Measurements from ENCODE around the gene IRF3. TPM values are rescaled to one million over a fixed set of nuclear protein-coding genes. Genes with fewer than 3 reads are reported as not detected.

Gene IRF3
- total RNA-seq, 1 experiment from 2014 or later, result 81.7 TPM

DNA sequence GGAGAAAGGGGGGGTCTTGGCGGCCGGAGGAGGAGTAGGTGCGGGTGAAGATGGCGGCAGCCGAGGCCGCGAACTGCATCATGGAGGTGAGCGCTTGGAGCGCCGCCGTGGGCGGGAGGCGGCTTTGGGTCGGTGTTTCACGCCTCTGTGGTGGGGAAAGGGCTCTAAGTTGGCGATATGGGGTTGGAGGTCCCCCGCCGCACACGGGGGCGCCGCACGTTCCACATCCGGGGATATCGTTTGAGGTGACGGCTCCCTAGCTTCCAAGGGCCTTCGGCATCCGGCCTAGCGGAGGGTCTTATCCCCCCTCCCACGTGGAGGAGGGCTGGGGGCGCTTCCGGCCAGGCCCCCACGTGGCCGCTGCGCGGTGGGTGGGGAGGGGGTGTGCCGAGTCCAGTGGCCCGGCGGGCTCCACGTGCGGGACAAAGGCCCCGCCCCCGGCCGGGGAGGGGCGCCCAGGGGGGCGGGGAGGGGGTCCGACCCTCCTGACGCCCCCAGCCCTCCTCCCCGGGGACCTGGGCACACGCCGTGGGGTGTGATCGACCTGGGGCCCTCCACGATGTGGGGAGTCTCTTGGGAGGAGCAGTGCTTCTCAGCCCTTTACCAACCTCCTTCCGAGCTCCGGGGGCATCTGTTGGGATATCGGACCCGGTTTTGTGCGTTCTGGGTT, 11.7 kb upstream of the IRF3 start, which contains the start of gene PRMT1:
Gene PRMT1, plus strand, starts transcription at position 41 of the 670 bp plus-strand sequence. Its CDS starts 10 bp downstream, at position 51.
- intact Hi-C loops (cut with micrococcal nuclease; ENCODE audit: unreplicated experiment), result loop anchor here (5.0 kb wide), 2 partner anchors 85 to 105 kb away; partner anchors contain the start of gene PRR12
- Histone ChIP-seq H3K9me3 (ENCODE audit: low read depth, low read length, poor library complexity, severe bottlenecking) (no peaks in the 10 kb centered on the region), H3K4me3 (ENCODE audit: low read depth, low read length, poor library complexity, severe bottlenecking) (peak within 1 kb of the TSS; percentile 81), H3K36me3 (ENCODE audit: insufficient read depth, low read length, poor library complexity, severe bottlenecking) (peaks cover 15% of the 10 kb centered on the region), H3K27me3 (replicated peaks; ENCODE audit: insufficient read depth, low read depth, low read length, poor library complexity) (no peaks in the 10 kb centered on the region), H3K27ac (ENCODE audit: low read depth, low read length, poor library complexity, severe bottlenecking) (peak within 1 kb of the TSS; percentile 98), H3K4me1 (ENCODE audit: insufficient read depth, low read length, poor library complexity, severe bottlenecking) (peaks cover 32% of the 10 kb centered on the region)
- DNase-seq (ENCODE audit: low spot score), result peak; percentile 68
- TF ChIP-seq CTCF (conservative IDR thresholded peaks at IDR 0.05; ENCODE audit: low read depth, low read length), result no peak
- no peak for TF ChIP-seq EZH2 (IDR thresholded peaks at IDR 0.05; ENCODE audit: borderline replicate concordance, low read depth, low read length, poor library complexity, severe bottlenecking)
- CTCF ChIA-PET, result interaction anchor here (0.7 to 1.1 kb wide), 2 partner anchors 13 to 172 kb away, joined by 3 to 4 read pairs; no protein-coding TSS in a partner anchor
- POLR2A ChIA-PET (ENCODE audit: low non-redundant PET), result interaction anchor here (0.8 to 1.0 kb wide), 2 partner anchors 36 to 193 kb away, joined by 4 to 5 read pairs; partner anchors contain the start of gene SCAF1
- no TSS peak for BruUV-seq (replicated peaks)

DNA sequence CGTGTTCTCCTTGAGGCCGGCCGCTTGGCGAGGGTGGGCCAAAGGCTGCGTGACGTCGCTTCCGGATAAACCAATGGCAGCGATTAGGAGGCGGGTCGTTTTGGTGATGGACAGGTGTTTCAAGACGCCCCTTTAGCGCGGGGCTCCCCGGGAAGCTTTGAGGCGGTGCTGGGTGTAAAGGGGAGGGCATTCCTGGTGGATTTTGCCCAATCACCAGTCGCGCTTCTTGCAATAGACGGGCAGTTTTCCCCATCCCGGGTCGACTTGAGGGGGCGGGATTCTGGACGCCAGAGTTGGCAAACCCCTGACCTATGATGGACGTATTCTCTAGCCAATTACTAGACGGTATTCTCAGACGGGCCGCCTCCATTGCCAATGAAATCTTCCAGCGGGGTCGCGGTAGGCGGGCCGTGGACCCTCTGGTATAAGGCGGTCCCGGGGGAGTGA, 11.2 kb upstream of the IRF3 start:
- H3K36me3 ChIP-seq (ENCODE audit: insufficient read depth, low read length, poor library complexity, severe bottlenecking), result peaks cover 13% of the 10 kb centered on the region
- peak; percentile 100 for DNase-seq (ENCODE audit: low spot score)
- ChIA-PET CTCF (interaction anchor here (0.7 to 1.1 kb wide), 2 partner anchors 12 to 172 kb away, joined by 3 to 4 read pairs; no protein-coding TSS in a partner anchor), POLR2A (ENCODE audit: low non-redundant PET) (interaction anchor here (0.6 to 1.0 kb wide), 3 partner anchors 35 to 192 kb away, joined by 4 to 6 read pairs (median 5); partner anchors contain the start of gene SCAF1)
- no peak for TF ChIP-seq CTCF (conservative IDR thresholded peaks at IDR 0.05; ENCODE audit: low read depth, low read length)
- TF ChIP-seq EZH2 (IDR thresholded peaks at IDR 0.05; ENCODE audit: borderline replicate concordance, low read depth, low read length, poor library complexity, severe bottlenecking), result no peak
- intact Hi-C loops (cut with micrococcal nuclease; ENCODE audit: unreplicated experiment), result loop anchor here (5.0 kb wide), 2 partner anchors 85 to 105 kb away; partner anchors contain the start of gene PRR12
- no peaks in the 10 kb centered on the region for H3K9me3 ChIP-seq (ENCODE audit: low read depth, low read length, poor library complexity, severe bottlenecking)
- BruUV-seq (replicated peaks), result no TSS peak
- H3K4me3 ChIP-seq (ENCODE audit: low read depth, low read length, poor library complexity, severe bottlenecking), result peak overlapping the region; percentile 81
- peak overlapping the region; percentile 98 for H3K27ac ChIP-seq (ENCODE audit: low read depth, low read length, poor library complexity, severe bottlenecking)
- no peaks in the 10 kb centered on the region for H3K27me3 ChIP-seq (replicated peaks; ENCODE audit: insufficient read depth, low read depth, low read length, poor library complexity)
- peaks cover 37% of the 10 kb centered on the region for H3K4me1 ChIP-seq (ENCODE audit: insufficient read depth, low read length, poor library complexity, severe bottlenecking)

GRCh38 chr19:49676136-49676783, 10.6 kb upstream of the IRF3 start:
- Histone ChIP-seq H3K4me3 (ENCODE audit: low read depth, low read length, poor library complexity, severe bottlenecking) (peak overlapping the region; percentile 81), H3K27ac (ENCODE audit: low read depth, low read length, poor library complexity, severe bottlenecking) (peak overlapping the region; percentile 98), H3K36me3 (ENCODE audit: insufficient read depth, low read length, poor library complexity, severe bottlenecking) (peaks cover 12% of the 10 kb centered on the region), H3K27me3 (replicated peaks; ENCODE audit: insufficient read depth, low read depth, low read length, poor library complexity) (no peaks in the 10 kb centered on the region), H3K9me3 (ENCODE audit: low read depth, low read length, poor library complexity, severe bottlenecking) (no peaks in the 10 kb centered on the region), H3K4me1 (ENCODE audit: insufficient read depth, low read length, poor library complexity, severe bottlenecking) (peaks cover 37% of the 10 kb centered on the region)
- DNase-seq (ENCODE audit: low spot score), result peak; percentile 92
- POLR2A ChIA-PET (ENCODE audit: low non-redundant PET), result interaction anchor here (0.6 to 1.0 kb wide), 5 partner anchors 27 to 192 kb away, joined by 3 to 6 read pairs (median 4); partner anchors contain the start of genes PTOV1 and SCAF1
- TF ChIP-seq CTCF (conservative IDR thresholded peaks at IDR 0.05; ENCODE audit: low read depth, low read length) (no peak), EZH2 (IDR thresholded peaks at IDR 0.05; ENCODE audit: borderline replicate concordance, low read depth, low read length, poor library complexity, severe bottlenecking) (no peak)
- intact Hi-C loops (cut with micrococcal nuclease; ENCODE audit: unreplicated experiment), result loop anchor here (5.0 kb wide), 2 partner anchors 84 to 104 kb away; partner anchors contain the start of gene PRR12
- CTCF ChIA-PET, result interaction anchor here (0.6 to 1.4 kb wide), 4 partner anchors 12 to 173 kb away, joined by 3 to 5 read pairs (median 4); no protein-coding TSS in a partner anchor
- no TSS peak for BruUV-seq (replicated peaks)

All from A673 (cell line).